Measurements from ENCODE around the gene UPK1A.

UPK1A gene

DNA sequence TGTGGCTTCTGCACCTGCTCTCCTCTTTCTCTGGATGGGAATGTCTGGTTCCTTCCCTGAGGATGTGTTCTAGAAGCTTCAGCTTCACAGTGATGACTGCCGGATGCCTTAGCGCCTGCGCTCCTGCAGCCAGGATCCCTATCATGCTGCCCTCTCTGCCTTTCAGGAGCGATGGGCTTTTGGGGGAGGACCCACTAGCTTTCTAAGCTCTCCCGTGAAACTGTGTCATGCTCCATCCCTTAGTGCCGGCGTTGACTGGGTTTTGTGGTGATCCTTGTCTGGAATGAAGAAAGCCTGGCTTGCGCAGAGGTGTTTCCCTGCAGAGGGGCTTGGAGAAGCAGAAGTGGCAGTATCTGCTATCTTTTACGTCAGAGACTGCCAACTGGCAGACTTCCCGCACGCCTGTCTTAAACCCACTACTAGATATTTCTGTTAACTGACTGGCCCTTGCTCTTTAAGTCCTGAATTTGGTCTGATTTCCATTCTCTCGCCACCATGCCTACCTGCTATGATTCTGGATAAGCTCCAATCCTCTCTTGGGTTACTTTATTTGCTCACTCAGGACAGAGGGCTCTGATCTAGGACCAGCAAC is 47.7 kb downstream of the UPK1A start:
- TF ChIP-seq, protein P1, sequence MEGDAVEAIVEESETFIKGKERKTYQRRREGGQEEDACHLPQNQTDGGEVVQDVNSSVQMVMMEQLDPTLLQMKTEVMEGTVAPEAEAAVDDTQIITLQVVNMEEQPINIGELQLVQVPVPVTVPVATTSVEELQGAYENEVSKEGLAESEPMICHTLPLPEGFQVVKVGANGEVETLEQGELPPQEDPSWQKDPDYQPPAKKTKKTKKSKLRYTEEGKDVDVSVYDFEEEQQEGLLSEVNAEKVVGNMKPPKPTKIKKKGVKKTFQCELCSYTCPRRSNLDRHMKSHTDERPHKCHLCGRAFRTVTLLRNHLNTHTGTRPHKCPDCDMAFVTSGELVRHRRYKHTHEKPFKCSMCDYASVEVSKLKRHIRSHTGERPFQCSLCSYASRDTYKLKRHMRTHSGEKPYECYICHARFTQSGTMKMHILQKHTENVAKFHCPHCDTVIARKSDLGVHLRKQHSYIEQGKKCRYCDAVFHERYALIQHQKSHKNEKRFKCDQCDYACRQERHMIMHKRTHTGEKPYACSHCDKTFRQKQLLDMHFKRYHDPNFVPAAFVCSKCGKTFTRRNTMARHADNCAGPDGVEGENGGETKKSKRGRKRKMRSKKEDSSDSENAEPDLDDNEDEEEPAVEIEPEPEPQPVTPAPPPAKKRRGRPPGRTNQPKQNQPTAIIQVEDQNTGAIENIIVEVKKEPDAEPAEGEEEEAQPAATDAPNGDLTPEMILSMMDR (IDR thresholded peaks at IDR 0.05): no peak

DNA sequence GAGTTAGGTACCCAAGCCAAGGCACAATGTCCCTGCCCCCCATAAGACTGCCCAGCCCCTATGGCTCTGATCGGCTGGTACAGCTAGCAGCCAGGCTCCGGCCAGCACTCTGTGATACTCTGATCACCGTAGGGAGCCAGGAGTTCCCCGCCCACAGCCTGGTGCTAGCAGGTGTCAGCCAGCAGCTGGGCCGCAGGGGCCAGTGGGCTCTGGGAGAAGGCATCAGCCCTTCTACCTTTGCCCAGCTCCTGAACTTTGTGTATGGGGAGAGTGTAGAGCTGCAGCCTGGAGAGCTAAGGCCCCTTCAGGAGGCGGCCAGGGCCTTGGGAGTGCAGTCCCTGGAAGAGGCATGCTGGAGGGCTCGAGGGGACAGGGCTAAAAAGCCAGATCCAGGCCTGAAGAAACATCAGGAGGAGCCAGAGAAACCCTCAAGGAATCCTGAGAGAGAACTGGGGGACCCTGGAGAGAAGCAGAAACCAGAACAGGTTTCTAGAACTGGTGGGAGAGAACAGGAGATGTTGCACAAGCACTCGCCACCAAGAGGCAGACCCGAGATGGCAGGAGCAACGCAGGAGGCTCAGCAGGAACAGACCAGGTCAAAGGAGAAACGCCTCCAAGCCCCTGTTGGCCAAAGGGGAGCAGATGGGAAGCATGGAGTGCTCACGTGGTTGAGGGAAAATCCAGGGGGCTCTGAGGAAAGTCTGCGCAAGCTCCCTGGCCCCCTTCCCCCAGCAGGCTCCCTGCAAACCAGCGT is 48.5 kb downstream of the UPK1A start:
- TF ChIP-seq, protein P1 (IDR thresholded peaks at IDR 0.05): no peak

DNA sequence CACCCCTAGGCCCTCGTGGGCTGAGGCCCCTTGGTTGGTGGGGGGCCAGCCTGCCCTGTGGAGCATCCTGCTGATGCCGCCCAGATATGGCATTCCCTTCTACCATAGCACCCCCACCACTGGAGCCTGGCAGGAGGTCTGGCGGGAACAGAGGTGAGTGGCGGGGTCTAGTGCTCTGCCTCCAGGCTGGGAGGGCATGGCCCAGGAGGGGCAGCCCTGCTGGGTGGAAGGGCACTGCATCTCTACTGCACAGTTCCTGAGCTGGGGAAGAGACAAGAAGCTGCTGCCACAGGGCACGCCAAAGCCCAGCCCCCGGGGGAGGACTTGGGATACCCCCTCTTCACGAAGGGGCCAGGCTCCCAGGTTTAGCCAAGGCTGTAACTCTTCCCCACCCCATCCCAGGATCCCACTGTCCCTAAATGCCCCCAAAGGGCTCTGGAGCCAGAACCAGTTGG is 49.1 kb downstream of the UPK1A start:
- TF ChIP-seq, protein P1 (IDR thresholded peaks at IDR 0.05): no peak

DNA sequence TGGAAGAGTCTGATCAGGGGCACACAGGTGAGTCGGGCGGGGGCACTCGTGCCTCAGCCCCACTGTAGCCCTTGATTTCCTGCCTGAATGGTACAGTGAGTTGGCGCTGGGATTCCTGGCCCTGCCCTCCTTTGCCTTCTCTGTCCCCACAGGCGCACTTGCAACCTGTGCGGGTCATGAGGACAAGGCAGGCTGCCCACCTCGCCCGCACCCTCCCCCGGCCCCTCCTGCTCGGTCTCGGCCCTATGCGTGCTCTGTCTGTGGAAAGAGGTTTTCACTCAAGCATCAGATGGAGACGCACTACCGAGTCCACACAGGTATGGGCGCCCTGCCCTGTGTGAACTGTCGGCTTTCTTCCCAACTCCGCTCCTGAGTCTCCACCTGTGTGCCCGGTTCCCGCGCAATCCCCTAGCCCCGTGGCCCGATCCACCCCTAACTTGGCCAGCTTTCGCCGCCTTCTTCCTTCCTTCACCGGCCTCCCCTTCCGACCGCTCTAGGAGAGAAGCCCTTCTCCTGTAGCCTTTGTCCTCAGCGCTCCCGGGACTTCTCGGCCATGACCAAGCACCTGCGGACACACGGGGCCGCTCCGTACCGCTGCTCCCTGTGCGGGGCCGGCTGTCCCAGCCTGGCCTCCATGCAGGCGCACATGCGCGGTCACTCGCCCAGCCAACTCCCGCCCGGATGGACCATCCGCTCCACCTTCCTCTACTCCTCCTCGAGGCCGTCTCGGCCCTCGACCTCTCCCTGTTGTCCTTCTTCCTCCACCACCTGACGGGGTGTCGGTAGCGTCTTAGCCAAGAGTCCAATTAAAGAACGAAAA is 49.9 kb downstream of the UPK1A start:
- TF ChIP-seq, protein P1 (IDR thresholded peaks at IDR 0.05): no peak

DNA sequence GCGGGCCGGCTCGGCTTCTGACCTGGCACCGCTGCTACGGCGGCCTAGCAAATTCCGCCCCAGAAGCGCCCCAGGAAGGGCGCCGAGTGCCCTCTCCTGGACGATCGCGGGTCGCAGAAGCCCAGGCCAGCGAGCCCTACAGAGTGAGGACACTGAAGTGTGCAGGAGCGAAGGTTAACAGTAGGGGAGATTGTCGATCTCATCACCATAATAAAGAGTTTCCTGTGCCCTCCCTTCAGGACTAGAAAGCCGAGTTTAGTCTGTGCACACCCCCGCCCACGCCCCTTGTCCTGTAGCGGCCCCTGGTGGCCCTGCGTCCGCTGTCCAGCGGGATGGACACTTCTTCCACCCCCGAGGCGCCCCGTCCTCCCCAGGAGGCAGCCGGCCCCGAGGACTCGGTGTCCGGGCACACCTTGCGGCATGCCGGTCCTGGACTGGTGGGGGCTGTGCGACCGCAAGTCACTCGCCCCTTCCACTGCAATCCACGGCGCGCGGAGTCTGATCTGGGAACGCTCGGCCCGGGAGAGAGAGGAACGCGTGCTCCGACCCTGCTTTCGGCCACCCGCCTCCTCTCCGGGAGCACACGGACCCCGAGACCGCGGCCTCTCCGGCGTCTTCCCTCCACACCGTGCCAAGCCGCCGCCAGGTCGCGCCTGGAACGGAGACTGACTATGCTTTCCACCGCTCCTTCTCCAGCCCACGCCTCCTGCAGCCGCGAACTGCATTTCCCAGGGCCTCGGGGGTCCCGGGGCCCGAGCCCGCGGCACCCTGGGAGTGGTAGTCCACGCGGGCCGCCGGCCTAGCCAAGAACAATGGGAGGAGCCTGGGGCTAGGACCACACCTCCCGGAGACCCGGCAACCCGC is 50.7 kb downstream of the UPK1A start:
- TF ChIP-seq, protein P1 (IDR thresholded peaks at IDR 0.05): peak; percentile 94

DNA sequence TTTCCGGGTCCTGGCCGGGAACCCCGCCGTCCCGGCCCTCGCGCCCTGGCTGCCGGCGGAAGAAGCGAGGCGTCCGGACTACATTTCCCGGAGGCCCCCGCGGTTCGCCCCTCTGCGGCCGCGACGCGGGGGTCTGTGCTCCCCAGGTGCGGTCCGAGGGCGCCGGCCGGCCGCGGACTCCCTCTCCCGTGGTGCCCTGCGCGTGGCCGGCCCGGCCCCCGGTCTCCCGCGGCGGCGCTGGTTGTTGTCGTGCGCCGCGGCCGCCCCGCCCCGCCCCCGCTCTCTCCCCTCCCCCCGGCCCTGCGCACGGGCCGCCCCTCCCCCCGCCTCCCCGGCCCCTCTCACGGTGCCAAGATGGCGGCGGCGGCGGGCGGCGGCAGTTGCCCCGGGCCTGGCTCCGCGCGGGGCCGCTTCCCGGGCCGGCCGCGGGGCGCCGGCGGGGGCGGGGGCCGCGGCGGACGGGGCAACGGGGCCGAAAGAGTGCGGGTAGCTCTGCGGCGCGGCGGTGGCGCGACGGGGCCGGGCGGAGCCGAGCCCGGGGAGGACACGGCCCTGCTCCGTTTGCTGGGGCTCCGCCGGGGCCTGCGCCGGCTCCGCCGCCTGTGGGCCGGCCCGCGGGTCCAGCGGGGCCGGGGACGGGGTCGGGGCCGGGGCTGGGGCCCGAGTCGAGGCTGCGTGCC is 51.5 kb downstream of the UPK1A start, which contains the start of gene KMT2B:
Gene KMT2B, plus strand, starts transcription at position 339 of the 680 bp plus-strand sequence. Its CDS starts 16 bp downstream, at position 355.
- TF ChIP-seq, protein P1 (IDR thresholded peaks at IDR 0.05): no peak

Data from LNCAP (cell line).